ENCODE data around the gene CD70. TPM values are rescaled to one million over a fixed set of nuclear protein-coding genes. Genes with fewer than 3 reads are reported as not detected.
"Not testable (repeated sequence)": the region's sequence is repeated elsewhere in the genome, so short reads cannot be mapped to it uniquely, and the experiment has no call there.

CD70 gene
- total and polyA plus RNA-seq, 2 of the 8 experiments (the other 6 are each of a cell fraction or from before 2014, with no cell fraction given), result 1.3 to 12.0 TPM

GRCh38 chr19:6633456-6633813 lies 42.5 kb upstream of the CD70 start:
- H2AFZ ChIP-seq (ENCODE audit: low read length); H3K4me2 ChIP-seq (ENCODE audit: insufficient read depth in 1 of 2, low read depth in 2 of 2, low read length in 2 of 2); H3K27ac ChIP-seq (ENCODE audit: low read depth, low read length); H2BK15ac ChIP-seq (ENCODE audit: low read length); H3K23me2 ChIP-seq (ENCODE audit: low read depth, low read length); H3K9ac ChIP-seq (replicated peaks in 1 of 4; ENCODE audit: extremely low read depth in 1 of 4, low read depth in 3 of 4, low read length in 3 of 4); H4K8ac ChIP-seq (ENCODE audit: extremely low read depth, insufficient read depth, low read length); H3K14ac ChIP-seq (ENCODE audit: insufficient read length); DNase-seq (ENCODE audit: low read depth in 1 of 2, low spot score in 2 of 2); H3K79me1 ChIP-seq (ENCODE audit: low read depth, low read length); H2BK12ac ChIP-seq (ENCODE audit: low read depth, low read length); H3K4ac ChIP-seq (replicated peaks; ENCODE audit: insufficient read length, low read depth, low read length); H4K5ac ChIP-seq (ENCODE audit: insufficient read length, low read depth, low read length); H3K79me2 ChIP-seq (ENCODE audit: control insufficient read depth in 1 of 2, insufficient read depth in 2 of 2, low read length in 2 of 2); H4K20me1 ChIP-seq (replicated peaks in 1 of 2; ENCODE audit: control insufficient read depth in 1 of 2, insufficient read depth in 2 of 2, low read length in 2 of 2); H2AK5ac ChIP-seq (ENCODE audit: low read depth, low read length); H3K18ac ChIP-seq (ENCODE audit: extremely low read depth, low read length); H2BK120ac ChIP-seq (replicated peaks; ENCODE audit: low read depth, low read length); H3K27me3 ChIP-seq (replicated peaks in 1 of 4; ENCODE audit: control insufficient read depth in 3 of 4, extremely low read depth in 1 of 4, insufficient read depth in 3 of 4, low read length in 3 of 4); POLR2A ChIA-PET (ENCODE audit: partially characterized antibody); H3K4me3 ChIP-seq (ENCODE audit: extremely low read depth in 1 of 4, insufficient read depth in 2 of 4, low read depth in 3 of 4, low read length in 4 of 4); H3K36me3 ChIP-seq (ENCODE audit: control insufficient read depth in 2 of 4, insufficient read depth in 4 of 4, low read length in 3 of 4); FAIRE-seq; H4K91ac ChIP-seq (replicated peaks; ENCODE audit: insufficient read length, low read length); H3K56ac ChIP-seq (replicated peaks; ENCODE audit: insufficient read length, low read depth, low read length); H2BK20ac ChIP-seq (ENCODE audit: low read length); H2BK5ac ChIP-seq (ENCODE audit: low read depth, low read length); H3K4me1 ChIP-seq (replicated peaks in 1 of 4; ENCODE audit: control insufficient read depth in 3 of 4, insufficient read depth in 4 of 4, low read length in 3 of 4); H3K23ac ChIP-seq (ENCODE audit: insufficient read length): not testable (repeated sequence)
- CTCF ChIA-PET (ENCODE audit: partially characterized antibody), result interaction anchor here (0.6 to 1.8 kb wide), 12 partner anchors 9 to 804 kb away, joined by 3 to 9 read pairs (median 4); no protein-coding TSS in a partner anchor
- 83% methylated on average over 4 of the region's 4 CpGs; no CpG with 5 or more reads in 1 of the 2 experiments for WGBS, 2 experiments (ENCODE audit: extremely low coverage in 1 of 2, insufficient coverage in 1 of 2, insufficient read length in 1 of 2, insufficient replicate concordance in 2 of 2, low coverage in 1 of 2, low lambda C conversion rate in 2 of 2, missing lambda C conversion rate in 1 of 2)
- peaks cover 5 to 25% of the 10 kb centered on the region in 2 experiments; a peak in 3 of 4 replicates for H3K9me3 ChIP-seq (ENCODE audit: insufficient read depth in 2 of 2, low read depth in 1 of 2, low read length in 1 of 2)
